PC-3 (cell line): ENCODE measurements around the gene ATG4D. TPM values are rescaled to one million over a fixed set of nuclear protein-coding genes. Genes with fewer than 3 reads are reported as not detected.
"Not testable (repeated sequence)": the region's sequence is repeated elsewhere in the genome, so short reads cannot be mapped to it uniquely, and the experiment has no call there.

Experiments
- ATAC-seq: fragments of 200-7000 bp; cut with Tn5 transposase; 2 replicates; pipeline ENCODE4 v1.9.1; 2020; ENCODE audit warnings: mild to moderate bottlenecking, moderate library complexity
- BruUV-seq: library from RNA; stranded (reverse); fragments of 400-500 nt; replicated peaks from 2 replicates; lab custom pipeline; 2021; lab: Mats Ljungman, UMichigan
- CTCF ChIA-PET: fragments of 300-600 bp; sonication (Branson Sonifier 250); formaldehyde crosslinking; loops from one replicate; lab custom pipeline; 2022; ENCODE audit warnings: antibody characterized with exemption; lab: Charles Lee
- POLR2A ChIA-PET: fragments of 300-600 bp; sonication (Branson Sonifier 250); formaldehyde crosslinking; loops from one replicate; lab custom pipeline; 2022; ENCODE audit warnings: antibody characterized with exemption; ENCODE audit not compliant: unreplicated experiment; lab: Charles Lee
- DNase-seq: peaks from one replicate; pipeline ENCODE4 v3.0.0-alpha.2; 2015
- H2AFZ ChIP-seq: fragments of 300-600 bp; sonication (generic); 2 replicates; pipeline ENCODE4 v1.6.0; 2016; ENCODE audit warnings: antibody characterized with exemption, low read length
- H3F3A ChIP-seq: fragments of 300-600 bp; sonication (generic); one replicate; pipeline ENCODE4 v1.6.0; 2017; ENCODE audit warnings: antibody characterized with exemption, low read length, control low read depth, mild to moderate bottlenecking; ENCODE audit not compliant: unreplicated experiment
- H3K27ac ChIP-seq: fragments of 300-600 bp; sonication (generic); 2 replicates; pipeline ENCODE4 v1.5.1; 2016; ENCODE audit warnings: mild to moderate bottlenecking, low read length
- H3K27me3 ChIP-seq: fragments of 300-600 bp; sonication (generic); 2 replicates; pipeline ENCODE4 v1.6.1; 2016; ENCODE audit warnings: low read length, mixed read lengths
- H3K36me3 ChIP-seq: fragments of 300-600 bp; sonication (generic); 2 replicates; pipeline ENCODE4 v1.6.1; 2016; ENCODE audit warnings: low read depth, mixed run types, low read length, mixed read lengths
- H3K4me1 ChIP-seq: fragments of 300-600 bp; sonication (generic); 2 replicates; pipeline ENCODE4 v1.5.1; 2016; ENCODE audit warnings: low read length; ENCODE audit not compliant: insufficient read depth
- H3K4me2 ChIP-seq: fragments of 300-600 bp; sonication (generic); 2 replicates; pipeline ENCODE4 v1.6.0; 2016; ENCODE audit warnings: low read length
- H3K4me3 ChIP-seq: fragments of 300-600 bp; sonication (generic); 2 replicates; pipeline ENCODE4 v1.5.1; 2016; ENCODE audit warnings: mild to moderate bottlenecking, low read length, mixed read lengths
- H3K79me2 ChIP-seq: fragments of 300-600 bp; sonication (generic); 2 replicates; pipeline ENCODE4 v1.6.1; 2017; ENCODE audit warnings: low read length, mixed read lengths
- H3K9ac ChIP-seq: fragments of 300-600 bp; sonication (generic); 2 replicates; pipeline ENCODE4 v1.6.0; 2016; ENCODE audit warnings: mild to moderate bottlenecking, low read length
- H3K9me2 ChIP-seq: fragments of 300-600 bp; sonication (generic); replicated peaks from 2 replicates; pipeline ENCODE4 v1.6.1; 2016; ENCODE audit warnings: mixed run types, low read length, mixed read lengths
- H3K9me3 ChIP-seq: fragments of 300-600 bp; sonication (generic); 2 replicates; pipeline ENCODE4 v1.6.1; 2016; ENCODE audit warnings: low read length, mixed read lengths
- H4K20me1 ChIP-seq: fragments of 300-600 bp; sonication (generic); 2 replicates; pipeline ENCODE4 v1.6.1; 2016; ENCODE audit warnings: low read length, mixed read lengths
- EZH2 ChIP-seq: fragments of 300-600 bp; sonication (generic); IDR thresholded peaks from one replicate; pipeline ENCODE4 v1.6.1; 2017; ENCODE audit warnings: antibody characterized with exemption, mild to moderate bottlenecking, low read length; ENCODE audit not compliant: unreplicated experiment
- EZH2phosphoT487 ChIP-seq: fragments of 300-600 bp; sonication (generic); IDR thresholded peaks from 2 replicates; pipeline ENCODE4 v1.6.1; 2018; ENCODE audit warnings: mild to moderate bottlenecking, antibody characterized with exemption, low read length, borderline replicate concordance
- intact Hi-C: fragments of 100-400 bp; cut with micrococcal nuclease; formaldehyde crosslinking; loops from 2 replicates; pipeline ENCODE4 v1.9.0; 2023
- total RNA-seq: library from RNA; depleted of rRNA; stranded (reverse); fragments of >200 nt; gene quantifications from 2 replicates; pipeline ENCODE4 v1.2.3, GENCODE V29; 2014
- TF ChIP-seq, protein P1 (sequence below): fragments of 300-600 bp; sonication (generic); conservative IDR thresholded peaks from 2 replicates; pipeline ENCODE4 v1.5.1; 2017; ENCODE audit warnings: antibody characterized with exemption, low read depth, mild to moderate bottlenecking, low read length

The ATG4D gene
- total RNA-seq, 1 experiment from 2014 or later = 65.9 TPM

DNA sequence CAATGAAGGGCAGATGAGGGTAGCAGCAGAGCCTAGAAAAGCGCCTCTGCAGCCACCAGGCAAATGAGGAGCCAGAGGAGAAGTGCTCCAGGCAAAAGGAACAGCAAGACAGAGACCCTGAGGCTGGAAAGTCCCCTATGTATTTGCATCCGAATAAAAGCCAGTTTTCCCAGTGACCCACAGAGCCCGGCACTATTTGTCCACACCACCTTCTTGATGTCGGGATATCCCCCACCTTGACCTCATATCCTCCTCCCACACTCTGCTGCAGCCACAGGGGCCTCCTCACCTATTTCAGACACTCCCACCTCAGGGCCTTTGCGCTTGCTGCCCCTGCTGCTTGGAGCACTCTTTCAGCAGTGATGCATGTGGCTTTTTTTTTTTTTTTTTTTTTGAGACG, 6.6 kb downstream of the ATG4D start:
- H3F3A ChIP-seq = no peaks in the 10 kb centered on the region
- H3K79me2 ChIP-seq = peaks cover 13% of the 10 kb centered on the region; the same call in 1 of the 2 replicates
- TF ChIP-seq EZH2 = no peak
- TF ChIP-seq, protein P1, sequence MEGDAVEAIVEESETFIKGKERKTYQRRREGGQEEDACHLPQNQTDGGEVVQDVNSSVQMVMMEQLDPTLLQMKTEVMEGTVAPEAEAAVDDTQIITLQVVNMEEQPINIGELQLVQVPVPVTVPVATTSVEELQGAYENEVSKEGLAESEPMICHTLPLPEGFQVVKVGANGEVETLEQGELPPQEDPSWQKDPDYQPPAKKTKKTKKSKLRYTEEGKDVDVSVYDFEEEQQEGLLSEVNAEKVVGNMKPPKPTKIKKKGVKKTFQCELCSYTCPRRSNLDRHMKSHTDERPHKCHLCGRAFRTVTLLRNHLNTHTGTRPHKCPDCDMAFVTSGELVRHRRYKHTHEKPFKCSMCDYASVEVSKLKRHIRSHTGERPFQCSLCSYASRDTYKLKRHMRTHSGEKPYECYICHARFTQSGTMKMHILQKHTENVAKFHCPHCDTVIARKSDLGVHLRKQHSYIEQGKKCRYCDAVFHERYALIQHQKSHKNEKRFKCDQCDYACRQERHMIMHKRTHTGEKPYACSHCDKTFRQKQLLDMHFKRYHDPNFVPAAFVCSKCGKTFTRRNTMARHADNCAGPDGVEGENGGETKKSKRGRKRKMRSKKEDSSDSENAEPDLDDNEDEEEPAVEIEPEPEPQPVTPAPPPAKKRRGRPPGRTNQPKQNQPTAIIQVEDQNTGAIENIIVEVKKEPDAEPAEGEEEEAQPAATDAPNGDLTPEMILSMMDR = no peak
- no peak for TF ChIP-seq EZH2phosphoT487
- ChIA-PET POLR2A (no interaction called here), CTCF (no interaction called here)
- no peak overlapping the region for H2AFZ ChIP-seq
- no peaks in the 10 kb centered on the region for H4K20me1 ChIP-seq
- no peak overlapping the region for H3K9ac ChIP-seq
- no peak overlapping the region for H3K4me2 ChIP-seq
- DNase-seq (no peak), ATAC-seq (no peak)
- intact Hi-C loops = no loop called here
- H3K9me3 ChIP-seq = no peaks in the 10 kb centered on the region
- H3K27ac ChIP-seq = no peak overlapping the region
- H3K4me3 ChIP-seq = no peak overlapping the region
- peaks cover 31% of the 10 kb centered on the region for H3K36me3 ChIP-seq
- H3K27me3 ChIP-seq = no peaks in the 10 kb centered on the region
- H3K9me2 ChIP-seq = no peaks in the 10 kb centered on the region
- no peaks in the 10 kb centered on the region for H3K4me1 ChIP-seq
- BruUV-seq = no TSS peak

GRCh38 chr19:10551006-10551405, 7.3 kb downstream of the ATG4D start:
- H3K4me1 ChIP-seq, H2AFZ ChIP-seq, H3F3A ChIP-seq, DNase-seq, H3K9me3 ChIP-seq, H3K9me2 ChIP-seq, H4K20me1 ChIP-seq, H3K4me3 ChIP-seq, POLR2A ChIA-PET, H3K27ac ChIP-seq, H3K9ac ChIP-seq, BruUV-seq, H3K27me3 ChIP-seq, H3K79me2 ChIP-seq, ATAC-seq, intact Hi-C loops, H3K4me2 ChIP-seq: not testable (repeated sequence)
- H3K36me3 ChIP-seq = peaks cover 31% of the 10 kb centered on the region
- CTCF ChIA-PET = interaction anchor here (0.6 kb wide), 1 partner anchor 83 kb away, joined by 12 read pairs; no protein-coding TSS in a partner anchor

DNA sequence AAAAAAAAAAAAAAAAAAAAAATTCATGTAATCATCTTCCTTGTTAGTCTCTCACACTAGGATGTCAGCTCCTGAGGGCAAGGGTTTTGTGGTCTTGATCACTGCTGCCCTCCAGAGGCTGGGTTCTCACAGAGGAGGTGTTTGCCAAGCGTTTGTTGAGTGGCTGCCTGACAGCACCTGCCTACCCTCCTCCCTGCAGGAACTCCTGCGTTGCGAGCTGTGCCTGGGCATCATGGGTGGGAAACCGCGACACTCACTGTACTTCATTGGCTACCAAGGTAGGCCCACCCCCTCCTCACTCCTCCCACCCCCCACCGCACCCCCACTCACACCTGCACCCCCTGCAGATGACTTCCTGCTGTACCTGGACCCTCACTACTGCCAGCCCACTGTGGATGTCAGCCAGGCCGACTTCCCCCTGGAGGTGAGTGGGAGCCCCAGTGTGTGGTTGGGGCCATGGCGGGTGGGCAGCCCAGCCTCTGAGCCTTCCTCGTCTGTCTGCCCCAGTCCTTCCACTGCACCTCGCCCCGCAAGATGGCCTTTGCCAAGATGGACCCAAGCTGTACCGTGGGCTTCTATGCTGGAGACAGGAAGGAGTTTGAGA, 8.1 kb downstream of the ATG4D start:
- H3K4me2 ChIP-seq = no peak overlapping the region
- intact Hi-C loops = no loop called here
- H3K9ac ChIP-seq = no peak overlapping the region
- H3K79me2 ChIP-seq = peaks cover 3% of the 10 kb centered on the region; the same call in 1 of the 2 replicates
- no peaks in the 10 kb centered on the region for H3K4me1 ChIP-seq
- H4K20me1 ChIP-seq = no peaks in the 10 kb centered on the region
- no peak overlapping the region for H3K27ac ChIP-seq
- no peaks in the 10 kb centered on the region for H3K9me2 ChIP-seq
- no peak overlapping the region for H2AFZ ChIP-seq
- TF ChIP-seq EZH2 (no peak), EZH2phosphoT487 (no peak)
- TF ChIP-seq, protein P1 = peak; percentile 52
- ChIA-PET POLR2A (no interaction called here), CTCF (interaction anchor here (0.6 kb wide), 2 partner anchors 83 to 159 kb away, joined by 5 to 12 read pairs; no protein-coding TSS in a partner anchor)
- peak; percentile 48 for ATAC-seq
- H3K36me3 ChIP-seq = peaks cover 31% of the 10 kb centered on the region
- H3K27me3 ChIP-seq = no peaks in the 10 kb centered on the region
- H3K4me3 ChIP-seq = no peak overlapping the region
- H3K9me3 ChIP-seq = no peaks in the 10 kb centered on the region
- BruUV-seq = no TSS peak
- H3F3A ChIP-seq = no peaks in the 10 kb centered on the region
- DNase-seq = peak; percentile 73
